Muscle layer of duodenum (tissue), 2 donors: Measurements from ENCODE around the gene RFESD.
"Not testable (repeated sequence)": the region's sequence is repeated elsewhere in the genome, so short reads cannot be mapped to it uniquely, and the experiment has no call there.

Experiments
- H3K27ac ChIP-seq: one replicate; pipeline ENCODE4 v1.7.0; 2013; ENCODE audit warnings: mild to moderate bottlenecking, low read length
- H3K27me3 ChIP-seq: one replicate; pipeline ENCODE4 v1.7.0; 2013; ENCODE audit warnings: low read depth, mild to moderate bottlenecking, control low read depth, low read length
- H3K36me3 ChIP-seq, 2 donors: one replicate each; pipeline ENCODE4 v1.7.0; 2013; ENCODE audit warnings: low read length in 2 of 2, control low read depth in 1 of 2, mild to moderate bottlenecking in 1 of 2; ENCODE audit not compliant: insufficient read depth in 2 of 2, control insufficient read depth in 1 of 2
- H3K4me1 ChIP-seq, 2 donors: one replicate each; pipeline ENCODE4 v1.7.0; 2013; ENCODE audit warnings: low read length in 2 of 2, mild to moderate bottlenecking in 2 of 2, control low read depth in 1 of 2, moderate library complexity in 1 of 2; ENCODE audit not compliant: insufficient read depth in 2 of 2, control insufficient read depth in 1 of 2
- H3K4me3 ChIP-seq, 2 donors: one replicate each; pipeline ENCODE4 v1.7.0; 2013; ENCODE audit warnings: low read length in 2 of 2, low read depth in 1 of 2, mild to moderate bottlenecking in 1 of 2
- H3K9me3 ChIP-seq, 2 donors: one replicate each; pipeline ENCODE4 v1.7.0; 2013; ENCODE audit warnings: low read length in 2 of 2, control low read depth in 1 of 2, mild to moderate bottlenecking in 1 of 2; ENCODE audit not compliant: control insufficient read depth in 1 of 2
- donor health status: healthy.

The RFESD gene

DNA sequence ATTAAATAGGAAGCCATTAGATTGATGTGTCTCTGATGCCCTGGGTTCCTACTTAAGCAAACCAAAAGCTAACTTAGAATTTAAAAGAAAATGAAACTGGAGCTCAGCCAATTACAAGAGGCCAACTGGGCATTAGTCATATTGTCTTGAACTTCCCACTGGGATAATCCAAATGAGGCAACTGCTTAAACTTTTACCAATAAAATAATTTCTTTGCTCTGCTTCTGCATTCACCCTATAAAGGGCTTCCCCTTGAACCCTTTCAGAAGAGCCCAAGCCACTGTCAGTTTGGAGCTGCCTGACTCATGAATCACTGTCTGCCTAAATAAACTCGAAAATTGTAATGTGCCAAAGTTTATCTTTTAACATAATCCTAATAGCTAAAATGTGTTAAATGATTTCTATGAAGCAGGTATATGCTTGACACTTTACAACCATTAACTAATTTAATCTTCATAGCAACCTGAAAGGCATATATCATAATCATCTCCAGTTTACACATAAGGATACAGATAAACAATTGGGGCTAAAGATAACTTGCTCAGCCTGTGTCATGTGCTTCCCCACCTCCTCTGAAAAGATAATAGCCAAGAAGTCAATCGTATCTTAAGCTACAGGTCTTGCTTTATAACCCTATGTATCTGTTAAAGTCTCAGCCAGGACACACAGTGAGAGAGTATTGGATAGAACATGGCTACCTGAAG, 15.2 kb upstream of the RFESD start:
- Histone ChIP-seq H3K36me3 (no peaks in the 10 kb centered on the region), H3K27me3 (no peaks in the 10 kb centered on the region), H3K4me3 (no peak overlapping the region), H3K9me3 (no peaks in the 10 kb centered on the region), H3K4me1 (no peaks in the 10 kb centered on the region), H3K27ac (no peak overlapping the region)

DNA sequence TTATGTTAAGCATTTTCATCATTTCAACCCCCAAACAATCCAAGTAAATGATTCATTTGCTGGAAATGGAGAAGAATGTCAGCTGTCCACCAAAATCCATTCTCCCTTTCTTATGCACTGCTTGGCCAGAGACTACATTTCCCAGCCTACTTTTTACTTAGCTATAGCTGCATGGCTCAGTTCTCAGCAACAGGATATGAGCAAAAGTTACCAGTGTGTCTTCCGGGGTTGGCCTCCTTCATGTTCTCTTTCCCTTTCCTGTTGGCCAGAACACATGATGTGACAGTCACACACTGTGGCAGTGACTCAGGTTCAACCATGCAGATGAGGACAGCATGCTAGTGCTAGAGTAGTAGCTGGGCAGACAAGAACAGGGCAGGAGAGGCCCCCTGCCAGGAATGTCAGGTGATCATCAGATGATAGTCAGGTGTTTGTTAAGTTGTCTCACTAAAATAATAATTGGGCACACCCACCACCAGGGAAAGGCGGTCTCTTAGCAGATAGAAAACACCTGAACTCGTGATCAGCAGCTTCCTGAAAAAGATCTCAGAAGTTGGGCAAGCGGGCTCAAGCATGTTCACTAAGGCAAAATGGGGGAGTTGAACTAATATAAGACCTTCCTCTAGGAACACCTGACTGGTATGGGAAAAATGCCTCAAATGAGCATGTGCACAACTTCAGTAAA, 14.4 kb upstream of the RFESD start:
- no peaks in the 10 kb centered on the region for H3K36me3 ChIP-seq
- no peaks in the 10 kb centered on the region for H3K9me3 ChIP-seq
- no peaks in the 10 kb centered on the region for H3K27me3 ChIP-seq
- no peak overlapping the region for H3K4me3 ChIP-seq
- no peak overlapping the region for H3K27ac ChIP-seq
- no peaks in the 10 kb centered on the region for H3K4me1 ChIP-seq

DNA sequence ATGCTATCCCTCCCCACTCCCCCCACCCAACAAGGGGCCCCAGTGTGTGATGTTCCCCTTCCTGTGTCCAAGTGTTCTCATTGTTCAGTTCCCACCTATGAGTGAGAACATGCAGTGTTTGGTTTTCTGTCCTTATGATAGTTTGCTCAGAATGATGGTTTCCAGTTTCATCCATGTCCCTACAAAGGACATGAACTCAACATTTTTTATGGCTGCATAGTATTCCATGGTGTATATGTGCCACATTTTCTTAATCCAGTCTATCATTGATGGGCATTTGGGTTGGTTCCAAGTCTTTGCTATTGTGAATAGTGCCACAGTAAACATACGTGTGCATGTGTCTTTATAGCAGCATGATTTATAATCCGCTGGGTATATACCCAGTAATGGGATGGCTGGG, 13.6 kb upstream of the RFESD start:
- H3K4me1 ChIP-seq, H3K36me3 ChIP-seq, H3K27ac ChIP-seq, H3K27me3 ChIP-seq, H3K4me3 ChIP-seq, H3K9me3 ChIP-seq: not testable (repeated sequence)

DNA sequence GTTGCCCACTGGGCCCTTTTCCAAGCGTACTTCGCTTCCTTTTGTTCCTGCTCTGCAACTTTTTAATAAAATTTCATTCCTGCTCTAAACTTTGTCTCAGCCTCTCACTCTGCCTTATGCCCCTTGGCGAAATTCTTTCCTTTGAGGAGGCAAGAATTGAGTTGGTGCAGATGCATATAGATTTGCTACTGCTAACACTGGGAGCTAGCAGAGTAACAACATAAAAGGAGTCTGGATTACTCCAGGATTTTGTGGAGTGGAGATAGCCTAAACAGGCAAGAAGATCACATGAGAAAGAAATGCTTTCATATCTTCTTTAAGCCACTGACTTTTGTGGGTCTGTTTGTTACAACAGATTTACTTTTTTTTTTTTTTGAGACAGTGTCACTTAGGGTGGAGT, 12.9 kb upstream of the RFESD start:
- Histone ChIP-seq H3K27ac (no peak overlapping the region), H3K27me3 (no peaks in the 10 kb centered on the region), H3K9me3 (no peaks in the 10 kb centered on the region), H3K36me3 (no peaks in the 10 kb centered on the region), H3K4me1 (no peaks in the 10 kb centered on the region), H3K4me3 (no peak overlapping the region)

DNA sequence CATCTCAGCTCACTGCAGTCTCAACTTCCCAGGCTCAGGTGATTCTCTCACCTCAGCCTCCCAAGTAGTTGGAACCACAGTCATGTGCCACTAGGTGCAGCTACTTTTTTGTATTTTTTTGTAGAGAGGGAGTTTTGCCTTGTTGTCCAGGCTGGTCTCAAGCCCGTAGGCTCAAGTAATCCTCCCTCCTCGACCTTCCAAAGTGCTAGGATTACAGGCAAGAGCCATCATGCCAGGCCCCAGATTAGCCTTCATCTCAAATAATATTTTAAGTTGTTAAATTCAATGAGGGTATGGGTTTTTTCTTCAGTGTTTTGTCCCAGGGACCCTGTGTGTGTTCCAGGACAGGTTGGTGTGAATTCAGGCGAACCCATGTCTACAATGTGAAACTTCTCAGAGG, 12.5 kb upstream of the RFESD start:
- Histone ChIP-seq H3K27ac (no peak overlapping the region), H3K4me1 (no peaks in the 10 kb centered on the region), H3K27me3 (no peaks in the 10 kb centered on the region), H3K36me3 (no peaks in the 10 kb centered on the region), H3K4me3 (no peak overlapping the region), H3K9me3 (no peaks in the 10 kb centered on the region)

DNA sequence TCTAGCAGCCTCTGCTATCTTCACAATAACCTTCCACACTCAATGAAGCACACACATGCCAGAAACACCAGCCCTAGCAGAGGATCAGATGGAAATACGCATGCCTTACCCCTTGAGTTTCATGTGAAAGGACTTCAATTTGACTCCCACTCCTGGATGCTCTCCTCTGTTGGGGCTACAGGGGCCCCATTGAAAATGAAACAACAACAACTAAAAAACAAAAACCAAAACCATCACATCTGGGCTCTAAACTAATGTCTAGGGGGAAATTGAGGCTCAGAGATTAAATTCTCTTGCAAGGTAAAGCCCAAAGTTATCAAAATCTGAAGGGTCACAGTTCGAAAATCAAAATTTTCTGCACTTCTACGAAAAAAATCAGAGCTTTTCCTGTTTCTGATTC, 7.9 kb upstream of the RFESD start:
- Histone ChIP-seq H3K27me3 (no peaks in the 10 kb centered on the region), H3K27ac (no peak overlapping the region), H3K9me3 (no peaks in the 10 kb centered on the region), H3K4me3 (no peak overlapping the region), H3K4me1 (no peaks in the 10 kb centered on the region), H3K36me3 (no peaks in the 10 kb centered on the region)

DNA sequence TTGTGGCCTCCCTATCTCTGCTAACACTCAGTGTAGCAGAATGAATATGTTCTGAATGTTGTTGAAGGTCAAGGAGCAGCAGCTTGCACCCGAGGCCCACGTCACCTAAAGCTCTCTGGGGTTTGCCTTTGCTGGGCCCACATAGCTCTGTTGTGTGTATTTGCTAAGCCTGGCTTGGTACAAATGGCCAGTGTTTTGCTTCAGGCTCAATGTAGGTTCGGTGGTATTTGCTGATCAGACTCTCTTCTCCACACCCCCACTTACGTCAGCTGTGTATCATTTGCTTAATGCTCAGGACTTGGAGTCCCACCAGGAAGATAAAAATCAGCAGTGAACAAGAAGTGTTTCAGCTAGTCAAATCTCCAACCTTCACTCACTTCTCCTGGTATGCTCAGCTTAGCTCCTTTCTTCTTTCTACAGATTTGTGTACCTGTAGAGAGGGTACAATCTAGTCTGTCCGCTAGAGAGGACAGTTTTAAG, 4.8 kb upstream of the RFESD start:
- Histone ChIP-seq H3K4me1 (no peaks in the 10 kb centered on the region), H3K36me3 (no peaks in the 10 kb centered on the region), H3K9me3 (no peaks in the 10 kb centered on the region), H3K4me3 (no peak overlapping the region), H3K27me3 (no peaks in the 10 kb centered on the region), H3K27ac (no peak overlapping the region)

DNA sequence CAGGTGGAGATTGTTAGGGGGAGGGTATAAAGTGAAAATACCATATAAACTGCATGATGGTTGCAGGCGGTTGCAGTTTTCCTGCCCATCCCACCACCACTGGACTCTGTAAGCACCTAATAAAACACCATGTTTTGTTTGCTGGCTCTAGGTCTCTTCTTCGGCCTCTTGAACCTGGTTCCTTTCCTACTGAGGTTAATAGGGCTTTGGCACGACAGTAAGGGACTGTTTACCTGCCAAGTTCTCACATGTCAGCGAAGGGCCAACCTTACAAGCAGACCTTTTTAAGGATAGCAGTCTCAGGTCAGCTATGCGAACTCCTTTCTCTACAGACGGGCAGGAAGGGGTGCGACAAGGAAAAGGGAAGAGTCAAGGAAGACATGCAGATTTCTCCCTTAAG, 3.4 kb upstream of the RFESD start:
- Histone ChIP-seq H3K9me3 (no peaks in the 10 kb centered on the region), H3K4me3 (no peak overlapping the region), H3K4me1 (no peaks in the 10 kb centered on the region), H3K27ac (no peak overlapping the region), H3K27me3 (no peaks in the 10 kb centered on the region), H3K36me3 (no peaks in the 10 kb centered on the region)

DNA sequence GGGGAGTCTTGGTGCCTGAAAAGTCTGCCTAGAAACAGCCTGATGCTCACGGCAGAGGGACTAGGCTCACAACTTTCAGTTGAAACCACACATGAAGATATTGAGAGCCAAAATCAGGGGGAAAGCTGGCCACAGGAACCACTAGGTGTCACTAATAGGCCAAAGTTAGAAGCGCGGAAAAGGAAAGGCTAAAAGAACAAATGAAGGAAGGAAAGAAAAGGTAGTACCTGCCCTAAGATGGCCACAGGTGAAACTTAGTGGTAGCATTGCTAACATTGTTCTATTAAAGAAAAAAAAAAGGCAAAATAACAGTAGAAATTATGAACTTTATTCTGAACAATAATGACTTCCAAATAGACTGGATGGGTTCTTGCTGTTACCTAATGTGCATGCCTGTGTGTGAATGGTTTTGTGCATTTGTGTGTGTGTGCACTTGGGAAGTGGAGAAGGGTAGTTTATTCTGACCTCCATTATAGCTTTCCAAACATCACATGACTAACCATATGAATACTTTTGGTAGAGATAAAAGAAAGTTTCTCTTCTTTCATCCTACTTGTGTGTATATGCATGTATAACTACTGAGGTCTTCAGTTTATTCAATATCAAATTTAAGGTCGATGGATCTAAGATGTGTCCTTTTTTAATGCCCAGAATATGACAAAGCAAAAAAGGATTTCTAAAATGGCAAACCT, 2.1 kb upstream of the RFESD start:
- Histone ChIP-seq H3K4me1 (no peaks in the 10 kb centered on the region), H3K27ac (no peak overlapping the region), H3K27me3 (no peaks in the 10 kb centered on the region), H3K9me3 (no peaks in the 10 kb centered on the region), H3K36me3 (no peaks in the 10 kb centered on the region), H3K4me3 (no peak overlapping the region)

DNA sequence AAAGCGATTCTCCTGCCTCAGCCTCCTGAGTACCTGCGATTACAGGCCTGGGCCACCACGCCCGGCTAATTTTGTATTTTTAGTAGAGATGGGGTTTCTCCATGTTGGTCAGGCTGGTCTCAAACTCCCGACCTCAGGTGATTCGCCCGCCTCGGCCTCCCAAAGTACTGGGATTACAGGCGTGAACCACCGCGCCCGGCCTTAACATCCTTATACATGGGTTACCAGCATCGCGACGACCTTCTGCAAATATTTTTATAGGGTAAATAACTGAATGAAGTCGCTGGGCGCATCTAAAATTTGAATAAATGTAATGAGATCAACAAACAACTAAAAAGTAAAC, 380 bp upstream of the RFESD start:
- not testable (repeated sequence) for H3K9me3 ChIP-seq, H3K36me3 ChIP-seq, H3K27ac ChIP-seq, H3K4me1 ChIP-seq, H3K27me3 ChIP-seq
- peak overlapping the region; percentile 64 to 72 for H3K4me3 ChIP-seq

DNA sequence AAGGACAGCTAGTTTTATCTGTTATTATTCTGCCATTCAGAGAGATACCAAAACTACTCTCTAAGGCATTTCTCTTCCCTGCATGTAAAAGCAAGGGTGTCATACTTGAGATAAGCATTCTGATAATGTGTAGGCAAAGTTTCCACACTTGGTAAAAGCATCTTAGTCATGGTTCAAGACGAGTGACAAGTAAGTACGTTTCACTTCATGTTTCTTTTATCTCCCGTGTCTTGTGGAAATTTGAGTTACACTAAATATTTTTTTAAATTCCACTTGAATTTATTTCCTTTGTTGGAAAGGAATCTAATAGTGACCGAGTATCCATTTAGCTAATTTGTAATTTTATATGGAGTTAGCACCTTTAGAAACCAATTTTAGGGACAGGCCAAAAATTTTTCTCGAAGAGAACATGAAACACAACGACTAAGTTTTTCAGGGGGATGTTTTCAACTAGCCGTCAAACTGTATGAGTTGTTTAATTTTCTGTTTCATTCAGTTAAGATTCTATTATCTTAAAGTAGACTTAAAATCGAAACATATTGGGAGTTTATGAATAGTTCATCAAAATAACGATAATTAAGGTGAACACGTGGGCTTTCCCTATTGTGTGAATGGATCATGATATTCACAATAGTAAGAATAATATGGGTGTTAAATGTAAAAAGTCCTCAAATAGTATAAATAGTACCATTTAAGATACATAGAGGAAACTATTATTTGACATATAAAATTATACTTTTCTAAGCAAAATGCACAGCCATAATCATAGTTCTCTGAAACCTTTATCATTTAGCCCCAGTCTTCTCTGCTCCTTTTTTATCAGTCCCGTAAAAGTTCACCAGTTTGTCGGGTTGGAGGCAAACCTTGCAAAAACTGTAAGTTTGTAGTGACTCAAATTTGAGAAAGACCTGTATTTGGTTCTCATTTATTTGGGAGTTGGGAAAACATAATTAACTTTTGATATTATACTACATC, 1.6 kb downstream of the RFESD start:
- Histone ChIP-seq H3K36me3 (peaks cover 0 to 4% of the 10 kb centered on the region in 2 donors), H3K4me3 (peak overlapping the region in 1 of 2 donors; percentile 72), H3K27me3 (no peaks in the 10 kb centered on the region), H3K27ac (peak overlapping the region; percentile 83), H3K9me3 (no peaks in the 10 kb centered on the region), H3K4me1 (no peaks in the 10 kb centered on the region)
